Measurements from ENCODE around the gene CAMTA1. TPM values are rescaled to one million over a fixed set of nuclear protein-coding genes. Genes with fewer than 3 reads are reported as not detected.

CAMTA1 gene
- total RNA-seq, 1 experiment from 2014 or later: 69.5 TPM

DNA sequence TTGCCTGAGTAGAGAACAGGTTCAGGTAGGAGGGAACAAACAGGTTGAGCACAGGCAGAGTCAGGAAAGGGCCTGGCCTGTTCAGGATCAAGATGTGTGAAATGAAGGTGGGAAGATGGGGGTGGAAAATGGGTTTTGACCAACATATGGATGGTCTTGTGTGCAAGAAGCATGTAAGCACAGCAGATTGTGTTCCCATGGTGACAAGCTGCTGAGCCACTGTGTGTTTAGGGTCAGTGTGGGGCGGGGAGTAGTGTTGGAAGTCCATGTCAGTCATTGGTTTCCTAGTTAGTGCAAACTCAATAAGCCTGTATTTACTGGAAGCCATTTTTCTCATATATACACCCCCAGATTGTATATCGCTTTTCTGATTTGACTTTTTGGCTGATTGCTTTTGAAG lies 111.9 kb downstream of the CAMTA1 start (continued):
- TF ChIP-seq CEBPB (IDR thresholded peaks at IDR 0.05; ENCODE audit: low read depth): no peak
- TF ChIP-seq ZNF274 (IDR thresholded peaks at IDR 0.05; ENCODE audit: low read depth, low read length): no peak
- TF ChIP-seq SRF (IDR thresholded peaks at IDR 0.05; ENCODE audit: low read depth): no peak
- no peak for TF ChIP-seq ZFX (IDR thresholded peaks at IDR 0.05)
- TF ChIP-seq, protein P1, sequence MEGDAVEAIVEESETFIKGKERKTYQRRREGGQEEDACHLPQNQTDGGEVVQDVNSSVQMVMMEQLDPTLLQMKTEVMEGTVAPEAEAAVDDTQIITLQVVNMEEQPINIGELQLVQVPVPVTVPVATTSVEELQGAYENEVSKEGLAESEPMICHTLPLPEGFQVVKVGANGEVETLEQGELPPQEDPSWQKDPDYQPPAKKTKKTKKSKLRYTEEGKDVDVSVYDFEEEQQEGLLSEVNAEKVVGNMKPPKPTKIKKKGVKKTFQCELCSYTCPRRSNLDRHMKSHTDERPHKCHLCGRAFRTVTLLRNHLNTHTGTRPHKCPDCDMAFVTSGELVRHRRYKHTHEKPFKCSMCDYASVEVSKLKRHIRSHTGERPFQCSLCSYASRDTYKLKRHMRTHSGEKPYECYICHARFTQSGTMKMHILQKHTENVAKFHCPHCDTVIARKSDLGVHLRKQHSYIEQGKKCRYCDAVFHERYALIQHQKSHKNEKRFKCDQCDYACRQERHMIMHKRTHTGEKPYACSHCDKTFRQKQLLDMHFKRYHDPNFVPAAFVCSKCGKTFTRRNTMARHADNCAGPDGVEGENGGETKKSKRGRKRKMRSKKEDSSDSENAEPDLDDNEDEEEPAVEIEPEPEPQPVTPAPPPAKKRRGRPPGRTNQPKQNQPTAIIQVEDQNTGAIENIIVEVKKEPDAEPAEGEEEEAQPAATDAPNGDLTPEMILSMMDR (IDR thresholded peaks at IDR 0.05 in 2 of 3, conservative IDR thresholded peaks at IDR 0.05 in 1 of 3; ENCODE audit: borderline replicate concordance in 1 of 3, insufficient read depth in 1 of 3, low read depth in 2 of 3, low read length in 2 of 3): no peak

DNA sequence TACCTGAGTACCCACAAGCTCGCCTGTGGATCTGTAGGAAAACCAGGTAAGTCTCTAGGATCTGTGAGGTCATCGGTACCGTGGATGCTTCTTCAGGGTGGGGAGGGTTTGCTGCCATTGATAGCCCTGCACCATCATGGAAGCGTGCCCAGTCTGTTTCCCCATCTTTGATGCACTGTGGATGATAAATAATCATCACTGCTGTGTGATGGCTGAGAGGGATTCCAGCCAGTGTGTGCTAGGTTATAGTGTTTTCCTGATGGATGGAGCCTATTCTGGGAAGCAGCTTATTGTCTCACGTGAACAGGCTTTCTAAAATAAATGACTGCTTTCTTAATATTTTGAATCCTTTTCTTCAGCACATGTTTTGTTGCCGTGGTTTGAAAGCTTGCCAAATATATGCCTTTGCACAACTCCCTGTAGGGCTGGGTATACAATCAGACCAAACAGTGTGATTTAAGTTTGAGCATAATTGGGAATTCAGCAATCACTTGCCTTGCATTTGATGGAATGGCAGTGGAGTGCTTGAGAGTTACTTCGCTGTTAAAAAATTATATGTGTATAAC lies 113.8 kb downstream of the CAMTA1 start:
- ATAC-seq: no peak
- RAD21 ChIA-PET (ENCODE audit: low non-redundant PET in 1 of 2, low total read pairs in 2 of 2, uncharacterized antibody in 2 of 2, unreplicated experiment in 2 of 2): no interaction called here
- CTCF ChIA-PET: no interaction called here
- Histone ChIP-seq H3K9ac (ENCODE audit: low read length) (no peak overlapping the region), H3K36me3 (ENCODE audit: control insufficient read depth in 1 of 2, insufficient read depth in 2 of 2, low read length in 2 of 2) (no peaks in the 10 kb centered on the region), H4K20me1 (ENCODE audit: insufficient read depth) (no peaks in the 10 kb centered on the region), H3K9me3 (ENCODE audit: control insufficient read depth in 1 of 2, insufficient read depth in 1 of 2, low read depth in 1 of 2, low read length in 2 of 2) (no peaks in the 10 kb centered on the region), H3K4me1 (ENCODE audit: control insufficient read depth in 1 of 2, insufficient read depth in 2 of 2, low read length in 2 of 2) (no peaks in the 10 kb centered on the region), H3K27me3 (ENCODE audit: insufficient read depth, low read length) (no peaks in the 10 kb centered on the region), H3K4me3 (replicated peaks in 1 of 2; ENCODE audit: low read depth in 1 of 2, low read length in 2 of 2) (no peak overlapping the region), H3K27ac (ENCODE audit: low read depth, low read length) (no peak overlapping the region), H2AFZ (ENCODE audit: low read depth, low read length, poor library complexity, severe bottlenecking) (no peak overlapping the region), H3K79me2 (ENCODE audit: insufficient read depth, low read length) (no peaks in the 10 kb centered on the region), H3K9me2 (ENCODE audit: insufficient read depth) (no peaks in the 10 kb centered on the region), H3K4me2 (ENCODE audit: low read length) (no peak overlapping the region)
- intact Hi-C loops (cut with micrococcal nuclease): loop anchor here (10.0 kb wide), 1 partner anchor 316 kb away; no protein-coding TSS in a partner anchor
- DNase-seq (ENCODE audit: low read depth, low spot score): no peak
- POLR2A ChIA-PET: no interaction called here
- TF ChIP-seq SRF (IDR thresholded peaks at IDR 0.05; ENCODE audit: low read depth) (no peak), CEBPB (IDR thresholded peaks at IDR 0.05; ENCODE audit: low read depth) (no peak), RAD21 (IDR thresholded peaks at IDR 0.05; ENCODE audit: low read depth) (no peak), FOSL1 (IDR thresholded peaks at IDR 0.05; ENCODE audit: low read depth) (no peak), EZH2phosphoT487 (IDR thresholded peaks at IDR 0.05; ENCODE audit: borderline replicate concordance) (no peak), EGR1 (IDR thresholded peaks at IDR 0.05; ENCODE audit: low read depth) (no peak), CBX3 (IDR thresholded peaks at IDR 0.05; ENCODE audit: low read depth) (no peak), POLR2A (IDR thresholded peaks at IDR 0.05; ENCODE audit: borderline replicate concordance, extremely low read depth, insufficient read depth, insufficient read length) (no peak), POLR2AphosphoS5 (IDR thresholded peaks at IDR 0.05; ENCODE audit: low read depth, low read length) (no peak), ZNF274 (IDR thresholded peaks at IDR 0.05; ENCODE audit: low read depth, low read length) (no peak), YY1 (IDR thresholded peaks at IDR 0.05; ENCODE audit: extremely low read depth, insufficient replicate concordance, low read depth, low read length) (no peak), JUND (IDR thresholded peaks at IDR 0.05) (no peak), ELF1 (IDR thresholded peaks at IDR 0.05; ENCODE audit: borderline replicate concordance, low read depth) (no peak), SP1 (IDR thresholded peaks at IDR 0.05; ENCODE audit: low read depth) (no peak)
- TF ChIP-seq, protein P2, sequence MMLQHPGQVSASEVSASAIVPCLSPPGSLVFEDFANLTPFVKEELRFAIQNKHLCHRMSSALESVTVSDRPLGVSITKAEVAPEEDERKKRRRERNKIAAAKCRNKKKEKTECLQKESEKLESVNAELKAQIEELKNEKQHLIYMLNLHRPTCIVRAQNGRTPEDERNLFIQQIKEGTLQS (IDR thresholded peaks at IDR 0.05): no peak
- TF ChIP-seq, protein P3, sequence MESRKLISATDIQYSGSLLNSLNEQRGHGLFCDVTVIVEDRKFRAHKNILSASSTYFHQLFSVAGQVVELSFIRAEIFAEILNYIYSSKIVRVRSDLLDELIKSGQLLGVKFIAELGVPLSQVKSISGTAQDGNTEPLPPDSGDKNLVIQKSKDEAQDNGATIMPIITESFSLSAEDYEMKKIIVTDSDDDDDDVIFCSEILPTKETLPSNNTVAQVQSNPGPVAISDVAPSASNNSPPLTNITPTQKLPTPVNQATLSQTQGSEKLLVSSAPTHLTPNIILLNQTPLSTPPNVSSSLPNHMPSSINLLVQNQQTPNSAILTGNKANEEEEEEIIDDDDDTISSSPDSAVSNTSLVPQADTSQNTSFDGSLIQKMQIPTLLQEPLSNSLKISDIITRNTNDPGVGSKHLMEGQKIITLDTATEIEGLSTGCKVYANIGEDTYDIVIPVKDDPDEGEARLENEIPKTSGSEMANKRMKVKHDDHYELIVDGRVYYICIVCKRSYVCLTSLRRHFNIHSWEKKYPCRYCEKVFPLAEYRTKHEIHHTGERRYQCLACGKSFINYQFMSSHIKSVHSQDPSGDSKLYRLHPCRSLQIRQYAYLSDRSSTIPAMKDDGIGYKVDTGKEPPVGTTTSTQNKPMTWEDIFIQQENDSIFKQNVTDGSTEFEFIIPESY (IDR thresholded peaks at IDR 0.05; ENCODE audit: extremely low read depth, insufficient replicate concordance, low read length): no peak
- TF ChIP-seq, protein P4, sequence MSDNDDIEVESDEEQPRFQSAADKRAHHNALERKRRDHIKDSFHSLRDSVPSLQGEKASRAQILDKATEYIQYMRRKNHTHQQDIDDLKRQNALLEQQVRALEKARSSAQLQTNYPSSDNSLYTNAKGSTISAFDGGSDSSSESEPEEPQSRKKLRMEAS (IDR thresholded peaks at IDR 0.05): no peak
- no TSS peak for BruUV-seq (replicated peaks)

Measured in HCT116 (cell line).